Measurements from ENCODE around the gene C16orf54. TPM values are rescaled to one million over a fixed set of nuclear protein-coding genes. Genes with fewer than 3 reads are reported as not detected.
"Not testable (repeated sequence)": the region's sequence is repeated elsewhere in the genome, so short reads cannot be mapped to it uniquely, and the experiment has no call there.

The C16orf54 gene
- total and polyA plus RNA-seq, 9 of the 15 experiments (the other 6 are each of a cell fraction or from before 2014, with no cell fraction given): 0.09 TPM; not detected in 8

DNA sequence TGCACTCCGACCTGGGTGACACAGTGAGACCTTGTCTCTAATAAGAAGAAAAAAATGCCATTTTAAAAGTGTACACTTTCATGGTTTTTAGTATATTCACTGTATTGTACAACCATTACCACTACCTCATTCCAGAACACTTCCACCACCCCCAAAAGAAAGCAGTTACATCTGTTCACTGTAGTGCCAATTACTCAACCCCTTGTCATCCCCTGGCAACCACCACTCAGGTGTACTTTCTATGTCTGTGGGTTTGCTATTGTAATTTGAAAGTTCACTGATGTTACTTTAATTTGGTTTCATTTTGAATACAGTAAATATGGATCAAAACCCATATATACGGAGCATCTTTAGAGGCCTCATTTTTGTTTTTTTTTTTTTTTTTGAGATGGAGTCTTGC is 38.4 kb upstream of the C16orf54 start (continued):
- TF ChIP-seq HDGF (IDR thresholded peaks at IDR 0.05) (no peak), GATAD2A (IDR thresholded peaks at IDR 0.05) (no peak), RAD51 (IDR thresholded peaks at IDR 0.05; ENCODE audit: borderline replicate concordance, low read depth) (no peak), NFIX (CRISPR knock-in tag; IDR thresholded peaks at IDR 0.05; ENCODE audit: low read depth) (no peak), HDAC1 (IDR thresholded peaks at IDR 0.05) (no peak), SP1 (CRISPR knock-in tag; IDR thresholded peaks at IDR 0.05) (no peak)
- TF ChIP-seq, protein P1, sequence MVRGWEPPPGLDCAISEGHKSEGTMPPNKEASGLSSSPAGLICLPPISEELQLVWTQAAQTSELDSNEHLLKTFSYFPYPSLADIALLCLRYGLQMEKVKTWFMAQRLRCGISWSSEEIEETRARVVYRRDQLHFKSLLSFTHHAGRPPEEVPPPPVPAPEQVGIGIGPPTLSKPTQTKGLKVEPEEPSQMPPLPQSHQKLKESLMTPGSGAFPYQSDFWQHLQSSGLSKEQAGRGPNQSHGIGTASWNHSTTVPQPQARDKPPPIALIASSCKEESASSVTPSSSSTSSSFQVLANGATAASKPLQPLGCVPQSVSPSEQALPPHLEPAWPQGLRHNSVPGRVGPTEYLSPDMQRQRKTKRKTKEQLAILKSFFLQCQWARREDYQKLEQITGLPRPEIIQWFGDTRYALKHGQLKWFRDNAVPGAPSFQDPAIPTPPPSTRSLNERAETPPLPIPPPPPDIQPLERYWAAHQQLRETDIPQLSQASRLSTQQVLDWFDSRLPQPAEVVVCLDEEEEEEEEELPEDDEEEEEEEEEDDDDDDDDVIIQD (CRISPR knock-in tag; IDR thresholded peaks at IDR 0.05): no peak

DNA sequence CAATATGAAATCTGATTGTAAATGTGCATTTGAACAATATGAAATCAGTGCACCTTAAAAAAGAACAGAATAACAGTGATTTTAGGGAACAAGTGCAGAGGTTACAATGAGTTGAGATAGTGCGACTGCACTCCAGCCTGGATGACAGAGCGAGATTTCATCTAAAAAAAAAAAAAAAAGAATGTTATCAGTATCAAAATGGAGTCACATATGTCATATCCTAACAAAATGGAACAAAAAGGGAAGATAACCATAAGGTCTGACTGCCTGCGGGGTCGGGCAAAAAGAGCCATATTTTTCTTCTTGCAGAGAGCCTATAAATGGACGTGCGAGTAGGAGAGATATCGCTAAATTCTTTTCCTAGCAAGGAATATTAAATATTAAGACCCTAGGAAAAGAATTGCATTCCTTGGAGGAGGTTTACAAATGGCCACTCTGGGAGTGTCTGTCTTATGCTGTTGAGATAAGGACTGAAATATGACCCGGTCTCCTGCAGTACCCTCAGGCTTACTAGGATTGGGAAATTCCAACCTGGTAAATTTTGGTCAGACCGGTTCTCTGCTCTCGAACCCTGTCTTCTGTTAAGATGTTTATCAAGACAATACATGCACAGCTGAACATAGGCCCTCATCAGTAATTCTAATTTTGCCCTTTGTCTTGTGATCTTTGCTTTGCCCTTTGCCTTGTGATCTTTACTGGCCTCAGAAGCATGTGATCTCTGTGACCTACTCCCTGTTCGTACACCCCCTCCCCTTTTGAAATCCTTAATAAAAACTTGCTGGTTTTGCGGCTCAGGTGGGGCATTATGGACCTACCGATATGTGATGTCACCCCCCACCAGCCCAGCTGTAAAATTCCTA is 37.5 kb upstream of the C16orf54 start:
- in situ Hi-C loops (cut with MboI); TF ChIP-seq NR2C2 (CRISPR knock-in tag; IDR thresholded peaks at IDR 0.05): not testable (repeated sequence)
- TF ChIP-seq, protein P2, sequence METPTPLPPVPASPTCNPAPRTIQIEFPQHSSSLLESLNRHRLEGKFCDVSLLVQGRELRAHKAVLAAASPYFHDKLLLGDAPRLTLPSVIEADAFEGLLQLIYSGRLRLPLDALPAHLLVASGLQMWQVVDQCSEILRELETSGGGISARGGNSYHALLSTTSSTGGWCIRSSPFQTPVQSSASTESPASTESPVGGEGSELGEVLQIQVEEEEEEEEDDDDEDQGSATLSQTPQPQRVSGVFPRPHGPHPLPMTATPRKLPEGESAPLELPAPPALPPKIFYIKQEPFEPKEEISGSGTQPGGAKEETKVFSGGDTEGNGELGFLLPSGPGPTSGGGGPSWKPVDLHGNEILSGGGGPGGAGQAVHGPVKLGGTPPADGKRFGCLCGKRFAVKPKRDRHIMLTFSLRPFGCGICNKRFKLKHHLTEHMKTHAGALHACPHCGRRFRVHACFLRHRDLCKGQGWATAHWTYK (CRISPR knock-in tag; IDR thresholded peaks at IDR 0.05): peak; percentile 94
- TF ChIP-seq HDAC2 (IDR thresholded peaks at IDR 0.05): peak; percentile 88
- TF ChIP-seq HSF4 (CRISPR knock-in tag; IDR thresholded peaks at IDR 0.05; ENCODE audit: borderline replicate concordance): peak; percentile 60; the same call in 1 of the 2 replicates
- TF ChIP-seq, protein P3, sequence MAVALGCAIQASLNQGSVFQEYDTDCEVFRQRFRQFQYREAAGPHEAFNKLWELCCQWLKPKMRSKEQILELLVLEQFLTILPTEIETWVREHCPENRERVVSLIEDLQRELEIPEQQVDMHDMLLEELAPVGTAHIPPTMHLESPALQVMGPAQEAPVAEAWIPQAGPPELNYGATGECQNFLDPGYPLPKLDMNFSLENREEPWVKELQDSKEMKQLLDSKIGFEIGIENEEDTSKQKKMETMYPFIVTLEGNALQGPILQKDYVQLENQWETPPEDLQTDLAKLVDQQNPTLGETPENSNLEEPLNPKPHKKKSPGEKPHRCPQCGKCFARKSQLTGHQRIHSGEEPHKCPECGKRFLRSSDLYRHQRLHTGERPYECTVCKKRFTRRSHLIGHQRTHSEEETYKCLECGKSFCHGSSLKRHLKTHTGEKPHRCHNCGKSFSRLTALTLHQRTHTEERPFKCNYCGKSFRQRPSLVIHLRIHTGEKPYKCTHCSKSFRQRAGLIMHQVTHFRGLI (CRISPR knock-in tag; IDR thresholded peaks at IDR 0.05): peak; percentile 97
- peak; percentile 33; the same call in 1 of the 2 replicates for TF ChIP-seq NFE2 (IDR thresholded peaks at IDR 0.05; ENCODE audit: low read depth)
- TF ChIP-seq TRIM24 (IDR thresholded peaks at IDR 0.05): 0 out of 4 replicates have a peak, but pooled peaks of 1 of the 2 experiments have one; percentile 6
- TF ChIP-seq PTTG1 (tag; IDR thresholded peaks at IDR 0.05; ENCODE audit: low read depth): peak; percentile 98
- TF ChIP-seq NR2C2 (tag; IDR thresholded peaks at IDR 0.05): peak; percentile 75
- TF ChIP-seq ELF4 (CRISPR knock-in tag; IDR thresholded peaks at IDR 0.05): 0 out of 2 replicates have a peak, but pooled peaks have one; percentile 32

More for the DNA sequence above, 37.5 kb upstream of the C16orf54 start:
- intact Hi-C loops (cut with micrococcal nuclease): loop anchor here (10.0 kb wide), 1 partner anchor 79 kb away; no protein-coding TSS in a partner anchor
- H2AFZ ChIP-seq (ENCODE audit: low read depth, low read length): 0 out of 2 replicates have a peak overlapping the region, but pooled peaks have one; percentile 56
- not testable (repeated sequence) for H3K4me1 ChIP-seq (replicated peaks in 1 of 2; ENCODE audit: control insufficient read depth in 2 of 2, insufficient read depth in 2 of 2, low read length in 2 of 2); H4K20me1 ChIP-seq (replicated peaks; ENCODE audit: control insufficient read depth, insufficient read depth, low read length); H3K36me3 ChIP-seq (ENCODE audit: control insufficient read depth, insufficient read depth, low read length); H3K9ac ChIP-seq (ENCODE audit: insufficient read depth in 1 of 2, low read depth in 2 of 2, low read length in 2 of 2); H3K79me2 ChIP-seq (ENCODE audit: control insufficient read depth, insufficient read depth, low read length); H3K4me3 ChIP-seq; H3K4me2 ChIP-seq (ENCODE audit: insufficient read depth, low read length); BruUV-seq (replicated peaks); ATAC-seq; H3K27ac ChIP-seq (ENCODE audit: extremely low read depth, low read depth, low read length); H3K9me1 ChIP-seq (ENCODE audit: control insufficient read depth, insufficient read depth, low read length); H3K9me3 ChIP-seq (replicated peaks; ENCODE audit: control insufficient read depth, insufficient read depth, low read depth, low read length)
- CTCF ChIA-PET (ENCODE audit: low intra/inter-chr PET ratio): interaction anchor here (0.6 kb wide), 1 partner anchor 27 kb away, joined by 3 read pairs; no protein-coding TSS in a partner anchor
- WGBS (ENCODE audit: insufficient coverage, low coverage, missing lambda C conversion rate): 5% methylated on average over 12 of the region's 13 CpGs
- FAIRE-seq: peak; percentile 61
- DNase-seq (ENCODE audit: extremely low read depth in 1 of 4, low spot score in 3 of 4): peak in 1 of 4 experiments; percentile 34
- H3K27me3 ChIP-seq (ENCODE audit: control insufficient read depth in 2 of 2, insufficient read depth in 2 of 2, low read length in 2 of 2): peaks cover 23 to 27% of the 10 kb centered on the region in 2 experiments
- POLR2A ChIA-PET: interaction anchor here (2.3 kb wide), 1 partner anchor 9 kb away, joined by 10 read pairs; no protein-coding TSS in a partner anchor
